Body of pancreas (tissue), 4 donors: ENCODE data around the gene PSMA2.

Source experiments
- CTCF ChIP-seq, 7 experiments: fragments of 450-650 bp in 4 of 7; fragments of 200-600 bp in 3 of 7; sonication (generic) in 3 of 7; IDR thresholded peaks; one replicate each; pipeline ENCODE4 v1.5.1; 2016 to 2019; ENCODE audit warnings: antibody characterized with exemption in 7 of 7
- POLR2A ChIP-seq, 3 donors: fragments of 450-650 bp; IDR thresholded peaks; one replicate each; pipeline ENCODE4 v1.6.1; 2016; ENCODE audit warnings: antibody characterized with exemption in 3 of 3, mild to moderate bottlenecking in 2 of 3

GRCh38 chr7:42981601-42982000 is 49.6 kb upstream of the PSMA2 start:
- TF ChIP-seq CTCF (IDR thresholded peaks at IDR 0.05) (no peak), POLR2A (IDR thresholded peaks at IDR 0.05) (no peak)
